Ovary (tissue), 3 donors: ENCODE measurements around the gene RNF112.

ENCODE experiments used
- EP300 ChIP-seq: sonication (generic); formaldehyde crosslinking; IDR thresholded peaks from one replicate; pipeline ENCODE4 v1.6.1; 2017; ENCODE audit warnings: antibody characterized with exemption
- POLR2A ChIP-seq: fragments of 450-650 bp; IDR thresholded peaks from one replicate; pipeline ENCODE4 v1.6.1; 2017; ENCODE audit warnings: antibody characterized with exemption, mild to moderate bottlenecking, moderate library complexity
- TF ChIP-seq, protein P1 (sequence below), 3 donors: fragments of 450-650 bp in 2 of 3; fragments of 200-600 bp in 1 of 3; IDR thresholded peaks; one replicate each; pipeline versions ENCODE4 v1.5.1 to v1.8.0; 2016 to 2022; ENCODE audit warnings: antibody characterized with exemption in 3 of 3, mild to moderate bottlenecking in 1 of 3
- donor health status: DM: no; HTN: no; CAD: no.

DNA sequence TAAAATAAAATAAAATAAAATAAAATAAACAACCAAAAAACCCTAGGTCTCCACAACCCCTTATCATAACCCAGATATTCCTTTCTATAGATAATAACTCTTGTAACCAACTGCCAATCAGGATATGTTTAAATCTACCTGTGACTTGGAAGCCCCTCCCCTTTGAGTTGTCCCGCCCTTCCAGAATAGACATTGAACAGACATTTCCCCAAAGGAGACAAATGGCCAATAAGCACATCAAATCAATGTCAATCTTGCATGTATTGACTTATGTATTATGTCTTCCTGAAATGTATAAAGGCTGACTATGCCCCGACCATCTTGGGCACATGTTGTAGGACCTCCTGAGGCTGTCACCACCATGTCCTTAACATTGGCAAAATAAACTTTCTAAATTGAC lies 34.2 kb upstream of the RNF112 start:
- TF ChIP-seq, protein P1, sequence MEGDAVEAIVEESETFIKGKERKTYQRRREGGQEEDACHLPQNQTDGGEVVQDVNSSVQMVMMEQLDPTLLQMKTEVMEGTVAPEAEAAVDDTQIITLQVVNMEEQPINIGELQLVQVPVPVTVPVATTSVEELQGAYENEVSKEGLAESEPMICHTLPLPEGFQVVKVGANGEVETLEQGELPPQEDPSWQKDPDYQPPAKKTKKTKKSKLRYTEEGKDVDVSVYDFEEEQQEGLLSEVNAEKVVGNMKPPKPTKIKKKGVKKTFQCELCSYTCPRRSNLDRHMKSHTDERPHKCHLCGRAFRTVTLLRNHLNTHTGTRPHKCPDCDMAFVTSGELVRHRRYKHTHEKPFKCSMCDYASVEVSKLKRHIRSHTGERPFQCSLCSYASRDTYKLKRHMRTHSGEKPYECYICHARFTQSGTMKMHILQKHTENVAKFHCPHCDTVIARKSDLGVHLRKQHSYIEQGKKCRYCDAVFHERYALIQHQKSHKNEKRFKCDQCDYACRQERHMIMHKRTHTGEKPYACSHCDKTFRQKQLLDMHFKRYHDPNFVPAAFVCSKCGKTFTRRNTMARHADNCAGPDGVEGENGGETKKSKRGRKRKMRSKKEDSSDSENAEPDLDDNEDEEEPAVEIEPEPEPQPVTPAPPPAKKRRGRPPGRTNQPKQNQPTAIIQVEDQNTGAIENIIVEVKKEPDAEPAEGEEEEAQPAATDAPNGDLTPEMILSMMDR (IDR thresholded peaks at IDR 0.05), result no peak
- no peak for TF ChIP-seq POLR2A
- TF ChIP-seq EP300, result no peak
